Caco-2 (cell line): ENCODE data around the gene APBA3. TPM values are rescaled to one million over a fixed set of nuclear protein-coding genes. Genes with fewer than 3 reads are reported as not detected.

Experiments used
- BruUV-seq: library from RNA; stranded (reverse); fragments of 400-500 nt; replicated peaks from 2 replicates; lab custom pipeline; 2021; lab: Mats Ljungman, UMichigan
- CTCF ChIA-PET: fragments of 300-600 bp; sonication (Branson Sonifier 250); formaldehyde crosslinking; loops from one replicate; lab custom pipeline; 2022; ENCODE audit warnings: antibody characterized with exemption; lab: Charles Lee
- POLR2A ChIA-PET: fragments of 300-600 bp; sonication (Branson Sonifier 250); formaldehyde crosslinking; loops from one replicate; lab custom pipeline; 2022; ENCODE audit warnings: antibody characterized with exemption; lab: Charles Lee
- DNase-seq, 2 experiments: peaks; one replicate each; pipeline versions ENCODE4 v3.0.0 to v3.0.0-alpha.2; 2020 to 2022
- H3K27me3 ChIP-seq: replicated peaks from 2 replicates; pipeline ENCODE4 v1.6.0; 2011; ENCODE audit warnings: low read length; ENCODE audit not compliant: control insufficient read depth, insufficient read depth
- H3K36me3 ChIP-seq: 2 replicates; pipeline ENCODE4 v1.5.1; 2011; ENCODE audit warnings: low read length; ENCODE audit not compliant: control insufficient read depth, insufficient read depth
- H3K4me1 ChIP-seq: fragments of 250-450 bp; sonication (Bioruptor Pico); 2 replicates; pipeline ENCODE4 v1.5.1; 2020; ENCODE audit warnings: mild to moderate bottlenecking
- H3K4me3 ChIP-seq: 2 replicates; pipeline ENCODE4 v1.5.1; 2011; ENCODE audit warnings: low read depth, mild to moderate bottlenecking, control low read depth, low read length
- H3K9me3 ChIP-seq: fragments of 250-450 bp; sonication (Bioruptor Pico); 2 replicates; pipeline ENCODE4 v1.5.1; 2020; ENCODE audit warnings: mild to moderate bottlenecking, moderate library complexity
- H3K27ac Mint-ChIP-seq: one replicate; pipeline ENCODE4 v1.8.0; 2022; ENCODE audit warnings: mixed read lengths; ENCODE audit not compliant: unreplicated experiment
- H3K27me3 Mint-ChIP-seq: one replicate; pipeline ENCODE4 v1.8.0; 2022; ENCODE audit warnings: mixed read lengths; ENCODE audit not compliant: insufficient read depth, unreplicated experiment
- H3K36me3 Mint-ChIP-seq: one replicate; pipeline ENCODE4 v1.8.0; 2022; ENCODE audit warnings: mild to moderate bottlenecking, mixed read lengths; ENCODE audit not compliant: insufficient read depth, unreplicated experiment
- H3K4me1 Mint-ChIP-seq: one replicate; pipeline ENCODE4 v1.8.0; 2022; ENCODE audit warnings: low read depth, mixed read lengths; ENCODE audit not compliant: unreplicated experiment
- H3K4me3 Mint-ChIP-seq: one replicate; pipeline ENCODE4 v1.8.0; 2022; ENCODE audit warnings: mild to moderate bottlenecking, moderate library complexity, mixed read lengths; ENCODE audit not compliant: unreplicated experiment
- H3K9me3 Mint-ChIP-seq: one replicate; pipeline ENCODE4 v1.8.0; 2022; ENCODE audit warnings: mixed read lengths; ENCODE audit not compliant: unreplicated experiment
- CTCF ChIP-seq, 2 experiments: fragments of 200-600 bp in 1 of 2; IDR thresholded peaks; 1 replicate in 1 of 2; 2 replicates in 1 of 2; pipeline versions ENCODE4 v1.5.1 to v1.8.0; 2011 to 2022; ENCODE audit warnings: antibody characterized with exemption in 1 of 2, control low read depth in 1 of 2, inconsistent platforms in 1 of 2, low read depth in 1 of 2, low read length in 1 of 2, mild to moderate bottlenecking in 1 of 2, moderate library complexity in 1 of 2; ENCODE audit not compliant: insufficient read depth in 1 of 2, severe bottlenecking in 1 of 2, unreplicated experiment in 1 of 2
- intact Hi-C: fragments of 100-400 bp; cut with micrococcal nuclease; formaldehyde crosslinking; loops from one replicate; pipeline ENCODE4 v1.10.0; 2022; ENCODE audit not compliant: unreplicated experiment
- total RNA-seq: library from RNA; stranded (reverse); gene quantifications from 2 replicates; pipeline ENCODE4 v1.2.3, GENCODE V29; 2022

Gene APBA3
- total RNA-seq, 1 experiment from 2014 or later = 22.1 TPM

- Histone ChIP-seq H3K9me3 (no peaks in the 10 kb centered on the region), H3K4me3 (no peak overlapping the region), H3K36me3 (peaks cover 5% of the 10 kb centered on the region), H3K27me3 (no peaks in the 10 kb centered on the region), H3K4me1 (no peaks in the 10 kb centered on the region)
- DNase-seq = no peak
- no peaks in the 10 kb centered on the region for H3K9me3 Mint-ChIP-seq
- H3K27ac Mint-ChIP-seq = no peak overlapping the region
- H3K4me1 Mint-ChIP-seq = no peaks in the 10 kb centered on the region
- CTCF ChIA-PET = no interaction called here
- intact Hi-C loops = no loop called here
- H3K36me3 Mint-ChIP-seq = peaks cover 20% of the 10 kb centered on the region
- TF ChIP-seq CTCF (IDR thresholded peaks at IDR 0.05; ENCODE audit: insufficient read depth in 1 of 2, low read depth in 1 of 2, low read length in 1 of 2, severe bottlenecking in 1 of 2, unreplicated experiment in 1 of 2) = no peak
- POLR2A ChIA-PET = no interaction called here
- H3K27me3 Mint-ChIP-seq = no peaks in the 10 kb centered on the region
- no TSS peak for BruUV-seq
- H3K4me3 Mint-ChIP-seq = no peak overlapping the region
These were observed 23.8 kb downstream of the APBA3 start for GRCh38 chr19:3737487-3738205.

DNA sequence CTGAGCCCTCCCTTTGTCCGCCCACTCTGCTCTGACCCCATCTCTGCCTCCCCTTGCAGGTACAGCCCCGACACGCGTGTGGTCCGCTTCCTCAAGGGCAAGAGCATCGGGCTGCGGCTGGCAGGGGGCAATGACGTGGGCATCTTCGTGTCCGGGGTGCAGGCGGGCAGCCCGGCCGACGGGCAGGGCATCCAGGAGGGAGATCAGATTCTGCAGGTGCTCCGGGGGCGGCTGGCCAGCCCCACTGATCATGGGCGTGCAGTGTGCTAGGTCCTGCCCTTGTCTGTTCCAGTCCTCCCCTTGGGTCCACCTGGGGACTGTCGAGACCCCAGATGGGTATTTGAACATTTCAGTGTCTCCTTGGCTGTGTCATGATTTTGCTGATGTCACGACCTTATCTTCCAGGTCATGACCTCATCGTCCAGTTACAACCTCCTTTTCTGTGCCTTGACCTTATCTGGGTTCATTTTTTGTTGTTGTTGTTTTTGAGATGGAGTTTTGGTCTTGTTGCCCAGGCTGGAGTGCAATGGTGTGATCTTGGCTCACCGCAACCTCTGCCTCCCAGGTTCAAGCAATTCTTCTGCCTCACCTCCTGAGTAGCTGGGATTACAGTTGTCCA is 25.3 kb downstream of the APBA3 start:
- no peak for DNase-seq
- peaks cover 6% of the 10 kb centered on the region for H3K36me3 ChIP-seq
- ChIA-PET CTCF (no interaction called here), POLR2A (no interaction called here)
- TF ChIP-seq CTCF (IDR thresholded peaks at IDR 0.05; ENCODE audit: insufficient read depth in 1 of 2, low read depth in 1 of 2, low read length in 1 of 2, severe bottlenecking in 1 of 2, unreplicated experiment in 1 of 2) = no peak
- Mint-ChIP-seq H3K9me3 (no peaks in the 10 kb centered on the region), H3K36me3 (peaks cover 32% of the 10 kb centered on the region), H3K27me3 (no peaks in the 10 kb centered on the region), H3K27ac (no peak overlapping the region), H3K4me3 (no peak overlapping the region), H3K4me1 (no peaks in the 10 kb centered on the region)
- intact Hi-C loops = no loop called here
- H3K27me3 ChIP-seq = no peaks in the 10 kb centered on the region
- H3K9me3 ChIP-seq = no peaks in the 10 kb centered on the region
- H3K4me3 ChIP-seq = no peak overlapping the region
- H3K4me1 ChIP-seq = no peaks in the 10 kb centered on the region
- no TSS peak for BruUV-seq

GRCh38 chr19:3734310-3734600 is 27.2 kb downstream of the APBA3 start:
- H3K9me3 Mint-ChIP-seq = no peaks in the 10 kb centered on the region
- no peaks in the 10 kb centered on the region for H3K9me3 ChIP-seq
- no peaks in the 10 kb centered on the region for H3K4me1 Mint-ChIP-seq
- no peaks in the 10 kb centered on the region for H3K27me3 ChIP-seq
- no peak for DNase-seq
- H3K27ac Mint-ChIP-seq = no peak overlapping the region
- peaks cover 6% of the 10 kb centered on the region for H3K36me3 ChIP-seq
- H3K4me3 ChIP-seq = no peak overlapping the region
- H3K36me3 Mint-ChIP-seq = peaks cover 44% of the 10 kb centered on the region
- no peak for TF ChIP-seq CTCF (IDR thresholded peaks at IDR 0.05; ENCODE audit: insufficient read depth in 1 of 2, low read depth in 1 of 2, low read length in 1 of 2, severe bottlenecking in 1 of 2, unreplicated experiment in 1 of 2)
- no peaks in the 10 kb centered on the region for H3K4me1 ChIP-seq
- BruUV-seq = no TSS peak
- H3K4me3 Mint-ChIP-seq = no peak overlapping the region
- ChIA-PET CTCF (no interaction called here), POLR2A (no interaction called here)
- H3K27me3 Mint-ChIP-seq = no peaks in the 10 kb centered on the region
- intact Hi-C loops = no loop called here
